GM12878 (cell line): ENCODE results near the gene GAB3. TPM values are rescaled to one million over a fixed set of nuclear protein-coding genes. Genes with fewer than 3 reads are reported as not detected.

Experiments
- ATAC-seq: fragments of 200-7000 bp; cut with Tn5 transposase; 3 replicates; pipeline ENCODE4 v1.9.1; 2020; ENCODE audit warnings: mild to moderate bottlenecking, moderate library complexity
- BruUV-seq: library from RNA; stranded (reverse); fragments of 400-500 nt; replicated peaks from 2 replicates; lab custom pipeline; 2021; lab: Mats Ljungman, UMichigan
- CTCF ChIA-PET: fragments of 300-600 bp; sonication (Branson Sonifier 250); formaldehyde crosslinking; extraction: SDS; loops from one replicate; lab custom pipeline; 2021; ENCODE audit warnings: inconsistent platforms; lab: Yijun Ruan, JAX
- POLR2A ChIA-PET: fragments of 350-600 bp; formaldehyde crosslinking; extraction: SDS; loops from one replicate; lab custom pipeline; 2021; ENCODE audit warnings: inconsistent platforms; lab: Charles Lee
- RAD21 ChIA-PET: fragments of 300-600 bp; sonication (Branson Sonifier 250); formaldehyde crosslinking; loops from one replicate; lab custom pipeline; 2023; ENCODE audit warnings: antibody characterized with exemption; ENCODE audit not compliant: unreplicated experiment; lab: Charles Lee
- SMC1A ChIA-PET: fragments of 300-600 bp; sonication (Branson Sonifier 250); formaldehyde crosslinking; loops from one replicate; lab custom pipeline; 2023; ENCODE audit not compliant: unreplicated experiment, uncharacterized antibody; lab: Charles Lee
- DNase-seq: peaks from one replicate; pipeline ENCODE4 v3.0.0-alpha.2; 2011; ENCODE audit warnings: low read depth, low spot score
- FAIRE-seq: peaks from 3 replicates; lab custom pipeline; 2011; peaks lifted over from hg19 to GRCh38; lab: Jason Lieb, UNC
- H2AFZ ChIP-seq: 2 replicates; pipeline ENCODE4 v1.6.0; 2011; ENCODE audit warnings: low read depth, low read length, control low read depth; ENCODE audit not compliant: control insufficient read depth
- H3K27ac ChIP-seq: 2 replicates; pipeline ENCODE4 v1.5.1; 2011; ENCODE audit warnings: control low read depth; ENCODE audit not compliant: control insufficient read depth, insufficient read depth
- H3K27me3 ChIP-seq, 2 experiments: replicated peaks in 1 of 2; 2 replicates each; pipeline versions ENCODE4 v1.6.0 to v1.6.1; 2011; ENCODE audit warnings: low read length in 1 of 2; ENCODE audit not compliant: control insufficient read depth in 2 of 2, insufficient read depth in 2 of 2
- H3K36me3 ChIP-seq, 2 experiments: 2 replicates each; pipeline ENCODE4 v1.5.1; 2011; ENCODE audit warnings: low read length in 1 of 2; ENCODE audit not compliant: control insufficient read depth in 2 of 2, insufficient read depth in 2 of 2
- H3K4me1 ChIP-seq: 2 replicates; pipeline ENCODE4 v1.6.1; 2011; ENCODE audit warnings: mild to moderate bottlenecking, low read length, moderate library complexity, mixed read lengths; ENCODE audit not compliant: control insufficient read depth, insufficient read depth
- H3K4me2 ChIP-seq: 2 replicates; pipeline ENCODE4 v1.6.0; 2011; ENCODE audit warnings: control low read depth; ENCODE audit not compliant: control insufficient read depth, insufficient read depth
- H3K4me3 ChIP-seq: fragments of 200-600 bp; sonication (generic); 2 replicates; pipeline ENCODE4 v1.5.1; 2016
- H3K79me2 ChIP-seq: 2 replicates; pipeline ENCODE4 v1.6.0; 2011; ENCODE audit warnings: low read length; ENCODE audit not compliant: control insufficient read depth, insufficient read depth
- H3K9ac ChIP-seq: 2 replicates; pipeline ENCODE4 v1.8.0; 2011; ENCODE audit warnings: low read length, control low read depth, mixed read lengths; ENCODE audit not compliant: control insufficient read depth, insufficient read depth
- H3K9me3 ChIP-seq: replicated peaks from 3 replicates; pipeline ENCODE4 v1.5.1; 2011; ENCODE audit warnings: mild to moderate bottlenecking, low read length; ENCODE audit not compliant: control insufficient read depth, insufficient read depth
- H4K20me1 ChIP-seq: 2 replicates; pipeline ENCODE4 v1.6.0; 2011; ENCODE audit not compliant: control insufficient read depth, insufficient read depth
- BACH1 ChIP-seq: fragments of 450-650 bp; IDR thresholded peaks from 2 replicates; pipeline ENCODE4 v1.6.1; 2017; ENCODE audit warnings: mild to moderate bottlenecking, borderline replicate concordance
- CBX3 ChIP-seq: fragments of 200-600 bp; sonication (generic); IDR thresholded peaks from 2 replicates; pipeline ENCODE4 v1.6.1; 2016; ENCODE audit warnings: low read depth, borderline replicate concordance
- E4F1 ChIP-seq: fragments of 450-650 bp; IDR thresholded peaks from 2 replicates; pipeline ENCODE4 v1.6.1; 2018; ENCODE audit warnings: borderline replicate concordance, mild to moderate bottlenecking; ENCODE audit not compliant: partially characterized antibody
- EP300 ChIP-seq, 2 experiments: fragments of 150-350 bp in 1 of 2; IDR thresholded peaks; 2 replicates each; pipeline ENCODE4 v1.6.1; 2011 to 2012; ENCODE audit warnings: low read depth in 2 of 2, low read length in 2 of 2, borderline replicate concordance in 1 of 2, improper control_type of control experiment in 1 of 2, inconsistent platforms in 1 of 2; ENCODE audit not compliant: control insufficient read depth in 1 of 2
- IRF3 ChIP-seq: fragments of 450-650 bp; IDR thresholded peaks from 2 replicates; pipeline ENCODE4 v1.6.1; 2014; ENCODE audit warnings: mild to moderate bottlenecking
- IRF5 ChIP-seq: fragments of 450-650 bp; IDR thresholded peaks from 2 replicates; pipeline ENCODE4 v1.6.1; 2017; ENCODE audit warnings: borderline replicate concordance
- MTA3 ChIP-seq: IDR thresholded peaks from 2 replicates; pipeline ENCODE4 v1.6.1; 2012; ENCODE audit warnings: low read length, inconsistent platforms, borderline replicate concordance
- MXI1 ChIP-seq: fragments of 150-350 bp; IDR thresholded peaks from 2 replicates; pipeline ENCODE4 v1.6.1; 2011; ENCODE audit warnings: low read depth, mild to moderate bottlenecking, inconsistent platforms, low read length, improper control_type of control experiment
- NBN ChIP-seq: fragments of 450-650 bp; IDR thresholded peaks from 2 replicates; pipeline ENCODE4 v1.6.1; 2016
- RCOR1 ChIP-seq: conservative IDR thresholded peaks from 2 replicates; pipeline ENCODE4 v1.6.1; 2012; ENCODE audit warnings: low read depth, low read length, improper control_type of control experiment
- SRF ChIP-seq, 2 experiments: IDR thresholded peaks; 2 replicates each; pipeline ENCODE4 v1.6.1; 2011; ENCODE audit warnings: low read depth in 2 of 2, low read length in 2 of 2, mild to moderate bottlenecking in 1 of 2, moderate library complexity in 1 of 2
- ZBED1 ChIP-seq: IDR thresholded peaks from 2 replicates; pipeline ENCODE4 v1.6.1; 2016; ENCODE audit warnings: borderline replicate concordance
- ZSCAN29 ChIP-seq: fragments of 450-650 bp; IDR thresholded peaks from 2 replicates; pipeline ENCODE4 v1.6.1; 2017; ENCODE audit warnings: mild to moderate bottlenecking, moderate library complexity
- WGBS: methylation state at CpG from one replicate; pipeline ENCODE4 v1.1.6; 2016; ENCODE audit warnings: low lambda C conversion rate; ENCODE audit not compliant: insufficient replicate concordance, insufficient coverage; ENCODE audit errors: missing lambda C conversion rate; 5-methylcytosine and 5-hydroxymethylcytosine counted together
- in situ Hi-C: fragments of 300-500 bp; cut with MboI; formaldehyde crosslinking; loops from 9 replicates; pipeline ENCODE4 v1.14.3; 2018; ENCODE audit warnings: mixed read lengths
- intact Hi-C: fragments of 100-400 bp; cut with micrococcal nuclease; formaldehyde crosslinking; loops from one replicate; pipeline ENCODE4 v1.14.2; 2022; ENCODE audit not compliant: unreplicated experiment
- polyA plus RNA-seq, 11 experiments: library from polyadenylated mRNA; depleted of rRNA in 4 of 11; unstranded in 6 of 11; stranded (reverse) in 5 of 11; fragments of >200 nt; fragmentation: Nextera tagmentation in 4 of 11; fragmentation: Illumina TruSeq in 1 of 11; extraction: Ambion mirVana in 4 of 11; extraction: Trizol in 1 of 11; gene quantifications; 1 replicate in 1 of 11; 2 replicates in 10 of 11; pipeline versions ENCODE4 v1.2.1 to v1.2.3, GENCODE V29; 2011 to 2016; ENCODE audit warnings: inconsistent platforms in 2 of 11, missing spikeins in 2 of 11, low read depth in 1 of 11
- total RNA-seq, 4 experiments: library from RNA; depleted of rRNA in 3 of 4; stranded (reverse); fragments of >200 nt in 3 of 4; fragmentation: Illumina TruSeq in 1 of 4; extraction: Trizol in 1 of 4; gene quantifications; 2 replicates each; pipeline versions ENCODE4 v1.2.1 to v1.2.3, GENCODE V29; 2013 to 2021
- TF ChIP-seq, protein P1 (sequence below): IDR thresholded peaks from 2 replicates; pipeline ENCODE4 v1.6.1; 2011; ENCODE audit warnings: borderline replicate concordance, low read depth, mild to moderate bottlenecking, moderate library complexity, mixed read lengths, low read length; ENCODE audit not compliant: insufficient read depth; ENCODE audit errors: extremely low read length

Gene GAB3
- total and polyA plus RNA-seq, 10 of the 15 experiments (the other 5 are each of a cell fraction or from before 2014, with no cell fraction given) = 0.10 to 2.0 (median 0.85) TPM

GRCh38 chrX:154758696-154759095 is 7.8 kb upstream of the GAB3 start:
- SMC1A ChIA-PET = no interaction called here
- RAD21 ChIA-PET = no interaction called here
- no peaks in the 10 kb centered on the region for H3K36me3 ChIP-seq
- in situ Hi-C loops (no loop called here), intact Hi-C loops (no loop called here)
- DNase-seq (no peak), ATAC-seq (no peak), FAIRE-seq (no peak)
- TF ChIP-seq SRF (IDR thresholded peaks at IDR 0.05; ENCODE audit: low read depth in 2 of 2, low read length in 2 of 2) (no peak), E4F1 (no peak), RCOR1 (no peak), ZBED1 (no peak), EP300 (IDR thresholded peaks at IDR 0.05; ENCODE audit: borderline replicate concordance in 1 of 2, control insufficient read depth in 1 of 2, low read depth in 2 of 2, low read length in 2 of 2) (no peak), BACH1 (no peak), IRF3 (no peak), NBN (no peak), IRF5 (no peak), CBX3 (no peak), MXI1 (no peak), MTA3 (no peak), ZSCAN29 (no peak)
- TF ChIP-seq, protein P1, sequence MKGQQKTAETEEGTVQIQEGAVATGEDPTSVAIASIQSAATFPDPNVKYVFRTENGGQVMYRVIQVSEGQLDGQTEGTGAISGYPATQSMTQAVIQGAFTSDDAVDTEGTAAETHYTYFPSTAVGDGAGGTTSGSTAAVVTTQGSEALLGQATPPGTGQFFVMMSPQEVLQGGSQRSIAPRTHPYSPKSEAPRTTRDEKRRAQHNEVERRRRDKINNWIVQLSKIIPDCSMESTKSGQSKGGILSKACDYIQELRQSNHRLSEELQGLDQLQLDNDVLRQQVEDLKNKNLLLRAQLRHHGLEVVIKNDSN = no peak
- no TSS peak for BruUV-seq
- WGBS = 35% methylated on average over 4 of the region's 4 CpGs
- CTCF ChIA-PET = interaction anchor here (3.6 kb wide), 1 partner anchor 10 kb away, joined by 15 read pairs; no protein-coding TSS in a partner anchor
- peaks cover 11% of the 10 kb centered on the region for H3K79me2 ChIP-seq
- POLR2A ChIA-PET = no interaction called here
- no peak overlapping the region for H3K9ac ChIP-seq
- H3K4me3 ChIP-seq = no peak overlapping the region
- H3K27me3 ChIP-seq = no peaks in the 10 kb centered on the region
- H2AFZ ChIP-seq = no peak overlapping the region
- no peaks in the 10 kb centered on the region for H4K20me1 ChIP-seq
- no peak overlapping the region for H3K27ac ChIP-seq
- H3K9me3 ChIP-seq = no peaks in the 10 kb centered on the region
- H3K4me2 ChIP-seq = no peak overlapping the region
- no peaks in the 10 kb centered on the region for H3K4me1 ChIP-seq
